Type B pancreatic cell (in vitro differentiated cells): ENCODE measurements around the gene PLOD2. TPM values are rescaled to one million over a fixed set of nuclear protein-coding genes. Genes with fewer than 3 reads are reported as not detected.

Experiments
- DNase-seq: peaks from one replicate; pipeline ENCODE4 v3.0.0; 2021; ENCODE audit warnings: mixed read lengths; ENCODE audit not compliant: unreplicated experiment; ENCODE audit errors: extremely low spot score
- H3K27ac Mint-ChIP-seq: 2 replicates; pipeline ENCODE4 v1.8.0; 2021; ENCODE audit warnings: mild to moderate bottlenecking, mixed read lengths
- H3K27me3 Mint-ChIP-seq: 2 replicates; pipeline ENCODE4 v1.8.0; 2021; ENCODE audit warnings: mixed read lengths
- H3K36me3 Mint-ChIP-seq: 2 replicates; pipeline ENCODE4 v1.8.0; 2021; ENCODE audit warnings: mixed read lengths
- H3K4me1 Mint-ChIP-seq: one replicate; pipeline ENCODE4 v1.8.0; 2021; ENCODE audit warnings: mixed read lengths; ENCODE audit not compliant: unreplicated experiment
- H3K4me3 Mint-ChIP-seq: 2 replicates; pipeline ENCODE4 v1.8.0; 2021; ENCODE audit warnings: mild to moderate bottlenecking, mixed read lengths
- H3K9me3 Mint-ChIP-seq: 2 replicates; pipeline ENCODE4 v1.8.0; 2021; ENCODE audit warnings: mixed read lengths
- CTCF ChIP-seq: fragments of 200-600 bp; sonication (generic); conservative IDR thresholded peaks from 2 replicates; pipeline ENCODE4 v1.5.0; 2021; ENCODE audit warnings: antibody characterized with exemption, mild to moderate bottlenecking
- total RNA-seq: library from RNA; stranded (reverse); gene quantifications from 2 replicates; pipeline ENCODE4 v1.2.1, GENCODE V29; 2021; ENCODE audit warnings: low replicate concordance

PLOD2 gene
- total RNA-seq, 1 donor from 2014 or later = 35.0 TPM

- H3K9me3 Mint-ChIP-seq = no peaks in the 10 kb centered on the region
- peak; percentile 75 for TF ChIP-seq CTCF
- no peak overlapping the region for H3K4me3 Mint-ChIP-seq
- no peak overlapping the region for H3K27ac Mint-ChIP-seq
- H3K4me1 Mint-ChIP-seq = peaks cover 4% of the 10 kb centered on the region
- H3K36me3 Mint-ChIP-seq = no peaks in the 10 kb centered on the region
- DNase-seq = no peak
- H3K27me3 Mint-ChIP-seq = peaks cover 7% of the 10 kb centered on the region
Measured at GRCh38 chr3:146187334-146187950, 26.5 kb upstream of the PLOD2 start.

DNA sequence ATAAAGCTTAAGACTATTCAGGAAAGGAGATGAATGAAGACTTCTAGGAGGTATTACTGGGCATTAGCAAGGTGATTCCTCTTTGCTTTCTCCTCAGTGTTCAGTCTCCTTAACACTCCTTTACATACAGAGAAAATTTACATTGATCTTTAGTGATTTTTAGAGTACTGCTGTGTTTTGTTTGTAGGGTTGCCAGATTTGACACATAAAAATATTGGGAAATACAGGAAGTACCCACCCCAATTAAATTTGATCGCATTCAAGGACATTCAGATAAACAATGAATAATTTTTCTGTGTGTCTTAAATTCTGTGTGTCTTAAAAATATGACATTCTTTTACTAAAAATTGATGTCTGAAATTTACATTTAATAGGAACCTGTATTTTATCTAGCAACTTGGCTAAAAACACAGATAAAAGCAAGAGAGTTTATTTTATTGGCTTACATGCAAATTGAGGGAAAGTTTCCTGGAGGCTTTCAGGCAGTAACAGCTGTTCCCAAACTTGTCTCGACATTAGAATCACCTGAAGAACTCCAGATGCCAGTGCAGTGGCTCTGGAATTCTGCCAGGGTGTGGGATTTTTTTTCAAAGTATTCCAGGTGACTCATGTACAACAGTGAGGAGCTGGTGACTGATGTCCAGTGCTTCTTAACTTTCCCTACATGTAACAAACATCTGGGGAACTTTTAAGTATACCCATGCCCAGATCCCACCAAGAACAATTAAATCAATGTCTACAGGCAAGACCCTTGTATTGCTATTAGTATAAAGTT lies 23.4 kb upstream of the PLOD2 start:
- H3K4me1 Mint-ChIP-seq = peaks cover 2% of the 10 kb centered on the region
- H3K27ac Mint-ChIP-seq = no peak overlapping the region
- no peaks in the 10 kb centered on the region for H3K36me3 Mint-ChIP-seq
- no peaks in the 10 kb centered on the region for H3K9me3 Mint-ChIP-seq
- TF ChIP-seq CTCF = no peak
- no peak overlapping the region for H3K4me3 Mint-ChIP-seq
- DNase-seq = no peak
- peaks cover 5% of the 10 kb centered on the region for H3K27me3 Mint-ChIP-seq

DNA sequence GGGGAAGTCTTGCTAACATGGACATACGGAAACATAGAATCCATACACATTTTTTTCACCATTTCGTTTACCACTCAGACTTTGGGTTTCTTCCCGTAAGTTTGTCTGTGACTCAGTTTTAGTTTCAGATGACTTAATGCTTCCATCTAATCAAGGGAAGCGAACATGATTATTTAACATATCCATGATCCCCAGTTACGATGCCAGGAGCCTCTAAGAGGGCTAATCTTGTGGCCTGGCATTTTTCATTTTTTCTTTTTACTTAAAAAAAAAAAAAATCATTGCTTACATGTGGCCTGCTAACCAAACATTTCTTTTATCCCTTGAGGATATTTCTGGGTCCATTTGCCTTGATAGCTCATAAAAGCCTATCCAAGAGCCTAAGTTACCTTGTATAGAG lies 20.2 kb upstream of the PLOD2 start:
- Mint-ChIP-seq H3K27ac (no peak overlapping the region), H3K36me3 (no peaks in the 10 kb centered on the region), H3K27me3 (no peaks in the 10 kb centered on the region), H3K9me3 (no peaks in the 10 kb centered on the region), H3K4me1 (no peaks in the 10 kb centered on the region), H3K4me3 (no peak overlapping the region)
- no peak for TF ChIP-seq CTCF
- no peak for DNase-seq

GRCh38 chr3:146180376-146180775 lies 19.4 kb upstream of the PLOD2 start:
- Mint-ChIP-seq H3K9me3 (no peaks in the 10 kb centered on the region), H3K4me3 (no peak overlapping the region), H3K4me1 (no peaks in the 10 kb centered on the region), H3K27ac (no peak overlapping the region), H3K36me3 (no peaks in the 10 kb centered on the region), H3K27me3 (no peaks in the 10 kb centered on the region)
- TF ChIP-seq CTCF = no peak
- no peak for DNase-seq

DNA sequence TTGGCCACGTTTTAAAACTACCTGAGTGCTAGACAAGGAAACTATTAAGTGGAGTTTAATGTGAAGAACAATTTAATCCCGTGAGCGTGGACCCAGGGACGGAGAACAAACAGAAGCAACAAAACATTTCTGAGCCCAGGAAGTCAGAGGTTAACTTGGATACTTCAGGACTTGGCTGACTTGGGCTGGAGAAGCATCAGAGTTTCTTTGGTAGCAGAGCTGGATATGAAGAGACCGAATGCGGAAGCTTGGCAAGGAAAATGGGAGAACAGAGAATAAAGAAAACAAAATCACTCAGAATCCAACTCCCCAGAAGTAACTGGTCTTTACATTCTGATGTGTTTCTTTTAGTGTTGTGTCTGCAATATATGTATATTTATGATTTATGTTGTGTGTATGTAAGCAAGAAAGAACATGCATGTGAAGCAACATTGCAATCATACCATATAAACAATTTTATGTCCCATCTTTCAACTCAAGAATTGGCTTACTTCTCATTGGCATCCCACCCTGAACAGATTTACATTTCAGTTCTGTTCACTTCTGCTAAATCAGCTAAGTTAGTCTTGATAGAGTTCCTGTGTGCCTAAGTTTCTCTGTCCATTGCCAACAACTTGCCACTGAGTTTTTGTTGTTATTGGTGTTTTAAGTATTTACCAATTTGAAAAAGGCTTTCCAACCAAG lies 17.2 kb upstream of the PLOD2 start:
- Mint-ChIP-seq H3K4me1 (no peaks in the 10 kb centered on the region), H3K36me3 (no peaks in the 10 kb centered on the region), H3K27ac (no peak overlapping the region), H3K9me3 (no peaks in the 10 kb centered on the region), H3K4me3 (no peak overlapping the region), H3K27me3 (no peaks in the 10 kb centered on the region)
- no peak for DNase-seq
- TF ChIP-seq CTCF = no peak
